Activated CD8-positive, alpha-beta memory T cell treated with anti-CD3 and anti-CD28 coated beads for 1 hour (primary cell): ENCODE results near the gene LPAR1.

Experiments
- DNase-seq, 2 donors: peaks; one replicate each; pipeline ENCODE4 v3.0.0-alpha.2; 2020; ENCODE audit warnings: low read depth in 1 of 2; ENCODE audit errors: extremely low read depth in 1 of 2

Gene LPAR1

DNA sequence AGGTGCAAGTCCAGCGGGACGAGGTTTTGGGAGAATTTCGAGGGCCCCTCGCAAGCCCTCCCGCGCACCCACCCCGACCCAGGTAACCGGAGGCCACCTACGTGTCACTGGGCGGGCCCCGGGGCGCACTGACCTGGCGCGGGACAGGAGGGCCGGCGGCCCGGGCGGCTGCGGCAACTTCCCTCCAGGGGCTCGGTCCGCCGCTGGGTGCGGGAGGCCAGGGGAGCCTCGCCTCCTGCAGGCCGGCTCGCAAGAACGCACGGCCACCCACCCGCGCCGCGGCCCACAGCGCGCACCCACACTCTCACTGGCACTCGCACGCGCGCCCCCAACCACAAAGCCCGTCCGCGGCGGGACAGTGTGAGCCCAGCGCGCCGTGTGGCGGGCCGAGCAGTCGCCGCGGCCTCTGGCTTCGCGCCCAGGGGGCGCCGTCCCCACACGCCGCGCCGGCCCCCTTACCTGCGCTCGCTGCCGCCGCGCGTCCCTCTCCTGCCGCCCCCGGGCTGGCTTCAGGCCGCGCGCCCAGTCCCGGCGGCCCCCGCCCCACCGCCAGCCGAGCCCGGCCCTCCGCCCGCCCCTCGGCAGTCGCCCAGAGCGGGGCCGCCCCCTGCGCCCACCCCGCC, 451 bp downstream of the LPAR1 start:
- no peak for DNase-seq

DNA sequence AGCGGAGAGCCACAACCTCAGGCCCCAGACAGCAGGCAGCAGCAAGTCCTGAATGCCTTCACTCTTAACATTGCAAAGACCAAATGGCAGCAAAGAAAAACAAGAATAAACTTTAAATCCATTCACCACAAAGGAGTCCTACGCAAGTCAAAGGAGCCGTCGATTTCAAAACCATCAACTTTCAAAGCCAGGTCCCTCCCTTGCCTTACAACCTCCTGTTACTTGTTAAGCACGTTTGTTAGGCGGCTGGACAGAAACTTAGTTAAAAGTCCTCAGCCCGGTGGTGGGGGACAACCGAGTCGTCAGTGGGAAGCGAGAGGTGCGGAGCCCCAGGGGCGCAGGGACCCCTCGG, 938 bp downstream of the LPAR1 start:
- no peak for DNase-seq

DNA sequence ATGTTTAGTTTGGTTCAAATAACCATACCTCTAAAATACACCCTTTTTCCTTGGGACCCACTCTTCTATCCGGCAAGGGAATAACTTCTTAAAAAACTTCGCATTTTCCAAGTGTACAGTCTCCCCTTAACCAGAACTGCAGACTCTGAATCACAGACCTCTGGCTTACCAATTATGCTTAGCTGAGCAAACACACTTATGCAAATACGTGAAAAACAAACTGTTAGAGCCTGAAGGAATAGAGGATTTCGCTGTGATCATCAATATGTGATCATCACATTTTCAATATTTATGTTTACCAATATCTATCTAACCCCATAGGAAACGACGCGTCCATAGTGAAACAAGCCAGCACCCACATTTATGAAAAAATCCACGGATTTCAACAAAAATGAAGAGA, 1.3 kb downstream of the LPAR1 start:
- DNase-seq, result no peak

DNA sequence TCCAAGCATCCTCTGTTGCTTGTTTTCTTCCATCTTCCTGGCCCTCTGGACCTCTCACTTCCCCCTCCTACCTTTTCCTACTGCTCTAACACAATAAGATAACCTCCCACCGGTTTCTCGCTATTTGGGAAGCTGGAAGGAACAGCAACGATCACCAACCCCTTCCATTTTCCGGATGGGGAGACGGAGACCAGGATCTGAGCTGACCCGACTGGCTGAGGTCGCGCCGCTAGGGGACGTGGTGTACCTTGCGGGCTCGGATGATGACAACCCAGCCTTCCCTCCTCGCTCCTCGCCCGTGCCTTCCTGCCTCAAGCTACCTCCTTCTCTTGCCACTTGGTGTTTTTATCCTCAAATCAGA, 1.9 kb downstream of the LPAR1 start:
- DNase-seq, result no peak

DNA sequence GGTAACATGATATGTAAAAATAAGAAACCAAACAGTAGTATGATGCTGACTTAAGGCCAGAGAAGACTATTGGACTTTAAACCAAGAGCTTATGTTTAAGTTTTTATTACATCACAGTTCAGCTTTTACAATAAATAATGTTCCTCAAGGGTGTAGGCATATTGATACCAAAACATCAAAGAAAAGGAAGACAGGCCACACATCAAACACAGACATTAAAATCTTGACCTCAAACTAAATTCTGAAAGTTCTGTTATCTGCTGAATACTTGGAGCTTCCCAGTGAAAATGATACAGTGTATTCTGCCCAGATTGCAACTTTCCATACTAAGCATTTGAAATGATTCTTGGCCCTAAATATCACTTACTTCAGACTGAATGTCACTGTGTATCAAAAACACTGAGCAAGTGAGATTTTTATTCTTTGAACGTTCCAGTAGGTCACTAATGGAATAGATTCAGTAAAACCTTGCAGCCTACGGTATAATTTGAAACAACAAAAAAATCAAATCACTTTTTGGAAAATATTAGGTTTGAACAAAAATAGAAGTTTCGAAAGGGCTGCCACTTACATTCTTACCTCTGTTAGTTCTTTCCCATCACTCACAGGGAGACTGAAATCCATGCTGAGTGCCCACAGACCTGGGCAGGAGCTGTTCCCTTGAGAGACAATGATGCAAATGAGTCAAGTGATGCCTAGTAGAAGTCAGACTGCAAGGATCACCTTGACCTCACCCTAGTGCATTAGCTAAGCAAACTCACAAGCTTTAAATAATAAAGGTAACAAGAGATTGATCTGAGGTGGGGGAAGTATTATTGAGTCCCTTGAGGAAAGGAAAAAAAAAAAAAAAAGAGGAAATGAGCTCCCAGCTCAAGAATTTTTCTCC, 2.5 kb downstream of the LPAR1 start:
- DNase-seq, result no peak

DNA sequence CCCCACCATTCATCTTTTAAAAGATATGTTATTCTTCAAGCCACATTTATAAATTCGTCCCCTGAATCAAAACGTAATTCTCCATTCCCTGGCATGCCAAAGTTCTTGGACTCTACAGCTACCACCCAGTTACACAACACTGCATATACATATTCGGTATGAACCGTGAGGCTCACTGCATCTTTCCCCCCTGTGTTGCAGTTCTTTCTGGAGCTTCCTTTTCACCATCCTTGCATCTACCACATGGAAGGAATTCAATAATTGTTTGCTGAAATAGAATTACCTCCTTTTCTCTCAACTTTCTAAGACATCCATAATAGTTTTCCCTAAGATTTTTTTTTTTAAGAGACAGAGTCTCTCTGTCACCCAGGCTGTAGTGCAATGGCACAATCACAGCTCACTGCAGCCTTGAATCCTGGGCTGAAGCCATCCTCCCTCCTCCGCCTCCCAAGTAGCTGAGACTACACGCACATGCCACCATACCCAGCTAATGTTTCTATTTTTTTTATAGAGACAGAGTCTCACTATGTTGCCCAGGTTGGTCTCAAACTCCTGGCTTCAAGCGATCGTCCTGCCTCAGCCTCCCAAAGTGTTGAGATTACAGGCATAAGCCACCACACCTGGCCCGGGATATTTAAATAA, 3.3 kb downstream of the LPAR1 start:
- DNase-seq, result no peak

DNA sequence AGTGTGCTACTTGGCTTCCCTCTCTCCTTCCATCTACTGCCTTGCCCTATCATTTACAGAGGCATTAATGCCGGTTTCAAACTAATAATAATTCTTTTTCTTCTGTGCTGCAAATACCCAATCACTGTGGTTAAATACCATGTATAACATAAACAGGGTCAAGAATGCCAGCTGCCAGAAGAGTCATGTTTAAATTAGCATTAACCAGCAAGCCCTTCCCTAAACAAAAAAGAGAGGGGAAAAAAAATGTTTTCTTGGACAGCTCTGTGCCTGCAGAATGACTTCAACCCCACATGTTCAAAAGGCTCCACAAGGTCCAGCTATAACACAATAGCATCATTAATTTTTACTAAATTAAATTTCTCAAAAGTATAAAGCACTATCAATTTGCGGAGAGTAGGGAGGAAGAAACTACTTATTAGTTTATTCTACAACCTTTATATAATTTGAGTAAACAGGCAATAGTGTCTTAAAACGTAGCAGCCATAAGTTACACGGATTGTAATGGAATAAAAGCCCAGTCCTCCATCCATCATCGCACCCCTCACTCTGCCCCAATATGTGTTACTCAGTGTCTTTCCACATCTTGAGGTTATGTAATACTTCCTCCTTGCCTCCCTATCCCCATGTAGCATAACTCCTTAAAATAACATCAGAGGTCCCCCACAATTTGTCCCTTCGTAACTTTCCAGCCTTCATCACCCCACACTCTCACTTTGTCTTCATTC, 3.9 kb downstream of the LPAR1 start:
- DNase-seq, result no peak

DNA sequence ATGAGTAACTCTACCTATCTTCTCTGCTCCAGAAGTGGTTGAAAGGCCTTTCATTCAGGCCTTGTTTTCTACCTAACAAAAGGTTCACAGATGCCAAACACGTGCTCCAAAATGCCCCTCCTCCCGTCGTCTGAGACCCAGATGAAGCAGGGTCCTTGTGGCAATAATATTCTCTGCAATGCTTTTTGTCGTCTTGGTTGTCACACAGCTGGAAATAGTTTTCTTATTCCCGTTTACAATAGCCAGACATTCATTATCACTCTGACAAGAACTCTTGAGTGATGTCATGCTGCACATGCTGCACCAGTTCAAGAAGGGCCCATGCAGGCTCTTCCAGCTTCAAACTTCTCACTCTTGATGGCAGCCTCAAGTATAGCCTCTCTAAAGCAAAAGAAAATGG, 7.8 kb downstream of the LPAR1 start:
- no peak for DNase-seq

DNA sequence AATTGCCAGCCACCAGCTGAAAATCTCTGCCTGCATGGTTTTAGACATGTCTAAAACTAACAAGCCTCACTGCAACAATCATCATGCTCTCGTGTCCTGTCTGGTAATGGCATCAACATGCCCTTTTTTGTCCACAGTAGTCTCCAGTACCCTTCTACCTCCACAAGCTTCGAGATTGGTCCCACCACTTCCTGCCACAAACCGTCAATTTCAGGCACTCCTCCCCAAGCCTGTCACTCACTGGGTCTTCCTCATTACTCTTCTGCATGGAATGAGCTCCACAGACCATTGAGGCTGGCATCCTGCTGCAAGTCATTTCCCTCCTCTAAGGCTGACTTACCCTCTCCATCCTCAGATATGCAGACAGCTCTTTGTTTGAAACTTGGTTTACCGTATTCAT, 9.0 kb downstream of the LPAR1 start:
- DNase-seq, result no peak

DNA sequence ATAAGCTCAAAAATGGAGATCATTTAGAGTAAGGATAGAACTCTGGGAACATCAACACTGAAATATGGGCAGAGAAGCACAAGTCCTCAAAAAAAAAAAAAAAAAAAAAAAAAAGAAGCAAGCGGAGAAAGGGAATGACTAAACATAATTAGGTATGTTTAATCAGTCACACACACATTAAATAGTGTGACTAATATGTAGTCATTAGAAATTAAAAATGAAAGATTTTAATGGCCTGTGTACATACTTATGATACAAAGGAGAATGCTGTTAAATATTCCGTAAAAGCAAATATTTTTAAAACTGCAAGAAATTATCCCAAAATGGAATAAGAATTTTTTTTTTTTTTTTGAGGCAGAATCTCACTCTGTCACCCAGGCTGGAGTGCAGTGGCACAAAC, 10.5 kb downstream of the LPAR1 start:
- DNase-seq, result no peak

DNA sequence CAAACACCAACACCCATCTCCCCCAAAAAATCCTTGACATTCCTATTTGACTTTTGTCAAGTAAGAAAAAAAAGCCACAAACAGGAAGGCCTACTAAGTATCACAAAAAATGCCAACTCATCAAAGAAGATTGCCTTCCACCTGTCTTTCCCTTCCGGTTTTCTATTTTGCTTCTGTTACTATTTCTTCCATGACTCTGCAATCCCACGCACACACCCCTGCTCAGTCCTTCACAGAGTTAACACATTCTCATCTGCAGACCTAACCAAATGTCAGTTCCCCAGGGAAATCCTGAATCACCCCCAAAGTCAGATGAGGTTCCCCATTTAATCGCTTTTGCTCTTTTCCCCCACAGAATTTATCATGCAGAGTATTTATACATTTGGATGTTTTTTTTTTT, 15.1 kb downstream of the LPAR1 start:
- DNase-seq, result no peak

DNA sequence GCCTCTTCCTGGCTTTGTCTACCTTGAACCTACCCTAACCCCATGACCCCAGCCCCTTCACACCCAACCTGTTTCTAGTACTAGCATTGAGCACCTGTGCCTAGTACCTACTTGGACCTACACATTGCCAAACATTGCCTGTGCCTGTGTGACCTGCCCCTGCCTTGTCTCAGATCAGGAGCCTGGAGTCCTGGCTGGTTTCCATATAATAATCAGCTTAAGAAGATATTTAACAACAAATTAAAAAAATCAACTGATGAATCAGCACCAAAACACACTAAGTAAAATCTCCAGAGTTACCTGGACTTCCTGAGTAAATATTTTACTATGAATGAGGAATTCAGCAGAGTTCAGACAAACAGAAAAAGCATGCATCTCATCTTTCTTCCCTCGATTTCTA, 17.7 kb downstream of the LPAR1 start:
- no peak for DNase-seq

DNA sequence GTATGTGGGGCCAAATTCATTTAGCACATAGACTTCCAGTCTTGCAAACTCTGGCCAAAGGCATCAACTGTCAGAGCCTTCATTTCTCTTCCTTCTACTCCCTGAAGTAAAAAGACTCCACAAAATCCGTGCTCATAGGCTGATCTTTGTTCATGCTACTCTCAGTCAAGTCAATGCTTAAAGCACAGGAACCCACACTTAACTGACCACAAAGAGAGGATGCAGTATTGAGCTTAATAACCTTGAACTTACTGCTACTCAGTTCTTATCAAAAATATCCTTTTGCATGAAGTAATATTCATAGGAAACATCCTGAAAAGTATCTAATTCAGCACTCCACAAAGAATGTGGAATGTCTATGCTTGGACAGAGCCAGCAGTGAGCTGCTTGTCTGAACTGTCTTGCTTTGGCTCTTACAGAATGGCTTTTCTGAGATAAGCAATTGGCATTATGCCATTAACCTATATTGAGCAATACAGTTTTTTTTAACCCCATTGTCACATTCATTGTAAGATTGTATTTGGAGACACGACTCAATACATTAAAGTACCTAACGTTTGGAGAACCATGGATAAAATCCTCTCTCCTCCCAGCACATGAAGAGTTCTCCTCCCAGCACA, 21.7 kb downstream of the LPAR1 start:
- no peak for DNase-seq

DNA sequence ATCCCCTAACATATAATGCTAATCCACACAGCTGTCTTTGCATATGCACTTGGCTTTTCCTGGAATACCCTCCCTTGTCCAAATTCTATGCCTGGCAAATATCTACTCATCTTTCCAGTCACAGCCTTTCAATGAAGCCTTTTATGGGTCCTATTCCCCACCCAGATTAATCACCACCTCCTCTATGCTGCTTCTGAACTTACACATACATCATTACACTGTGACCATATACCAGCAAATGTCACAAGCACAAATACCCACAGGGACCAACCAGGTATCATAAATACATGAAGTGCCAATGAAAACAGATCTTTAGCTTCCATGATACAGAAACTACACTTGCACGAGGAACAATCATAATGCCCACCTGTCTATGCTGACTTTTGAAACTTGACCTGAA, 22.3 kb downstream of the LPAR1 start:
- no peak for DNase-seq

DNA sequence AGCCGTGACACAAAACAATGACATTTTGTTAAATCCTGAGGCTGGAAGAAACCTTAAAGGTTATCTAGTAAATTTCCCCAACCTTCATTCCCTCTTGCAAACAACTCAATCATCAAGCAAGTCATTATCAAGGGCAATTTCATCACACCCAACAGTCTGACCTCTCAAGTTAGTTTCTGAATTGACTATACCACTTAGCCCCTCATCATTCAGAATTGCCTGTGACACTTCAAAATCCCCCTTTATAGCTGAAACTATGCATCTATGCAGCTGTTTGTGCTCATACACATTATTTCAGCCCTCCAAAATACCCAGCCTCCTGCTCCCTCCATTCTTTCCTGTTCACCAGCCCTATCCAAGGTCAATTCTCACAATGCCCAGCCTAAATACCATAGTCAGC, 24.6 kb downstream of the LPAR1 start:
- no peak for DNase-seq

DNA sequence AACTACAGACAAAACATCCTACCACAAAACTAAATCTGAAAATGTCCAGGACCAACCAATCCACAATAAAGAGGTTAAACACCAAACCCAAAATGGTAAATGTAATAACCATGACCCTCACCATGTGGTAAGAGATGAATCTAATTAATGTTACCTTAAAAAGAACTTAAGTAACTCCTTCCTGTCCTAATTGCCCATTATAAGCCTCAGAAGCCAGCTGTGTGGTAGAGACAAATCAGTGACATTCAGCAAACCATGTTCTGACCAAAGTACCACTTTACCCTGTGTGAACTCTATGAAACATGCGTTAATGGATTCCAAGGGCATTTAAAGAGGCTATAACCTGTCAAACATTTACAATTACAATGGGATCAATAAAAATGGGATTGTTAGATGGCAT, 25.0 kb downstream of the LPAR1 start:
- no peak for DNase-seq

DNA sequence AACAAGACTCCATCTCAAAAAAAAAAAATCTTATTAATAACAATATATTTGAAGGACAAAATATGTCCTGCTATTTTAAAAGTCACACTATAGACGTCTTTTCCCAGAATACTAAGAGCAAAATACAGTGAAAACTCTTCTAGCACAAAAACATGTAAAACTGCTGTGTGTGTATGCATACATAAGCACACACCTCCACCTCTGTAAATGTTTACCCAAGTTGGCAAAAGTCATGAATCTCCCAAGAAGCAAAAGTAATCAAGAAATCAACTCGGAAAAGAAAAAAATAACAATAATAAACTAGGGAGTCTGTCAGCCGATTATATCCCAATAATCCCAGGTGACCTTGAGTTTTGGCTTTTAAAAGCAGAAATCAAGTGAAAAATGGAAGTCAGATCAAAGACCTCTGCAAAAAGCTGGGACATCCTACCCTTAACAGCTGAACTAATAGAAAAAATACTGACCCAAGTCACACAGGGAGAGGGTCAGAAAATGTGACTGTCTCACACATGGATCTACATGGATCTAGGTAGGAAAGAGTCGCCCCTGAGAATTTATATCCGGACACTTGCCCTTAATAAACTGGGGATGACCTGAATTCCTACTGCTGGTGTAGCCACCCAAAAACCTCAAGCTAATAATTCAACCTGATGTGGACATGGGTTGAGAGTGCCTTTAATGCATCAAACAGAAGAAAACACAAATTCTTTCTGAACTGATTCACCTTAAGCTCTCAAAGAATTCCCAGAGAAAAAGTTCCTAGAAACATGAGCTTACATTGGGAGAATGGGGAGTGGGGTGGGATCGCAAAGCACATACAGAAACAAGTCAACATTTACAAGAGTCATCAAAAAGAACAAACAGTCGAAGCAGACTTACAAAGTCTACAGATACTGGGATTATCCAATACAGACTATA, 29.9 kb downstream of the LPAR1 start:
- DNase-seq, result no peak

DNA sequence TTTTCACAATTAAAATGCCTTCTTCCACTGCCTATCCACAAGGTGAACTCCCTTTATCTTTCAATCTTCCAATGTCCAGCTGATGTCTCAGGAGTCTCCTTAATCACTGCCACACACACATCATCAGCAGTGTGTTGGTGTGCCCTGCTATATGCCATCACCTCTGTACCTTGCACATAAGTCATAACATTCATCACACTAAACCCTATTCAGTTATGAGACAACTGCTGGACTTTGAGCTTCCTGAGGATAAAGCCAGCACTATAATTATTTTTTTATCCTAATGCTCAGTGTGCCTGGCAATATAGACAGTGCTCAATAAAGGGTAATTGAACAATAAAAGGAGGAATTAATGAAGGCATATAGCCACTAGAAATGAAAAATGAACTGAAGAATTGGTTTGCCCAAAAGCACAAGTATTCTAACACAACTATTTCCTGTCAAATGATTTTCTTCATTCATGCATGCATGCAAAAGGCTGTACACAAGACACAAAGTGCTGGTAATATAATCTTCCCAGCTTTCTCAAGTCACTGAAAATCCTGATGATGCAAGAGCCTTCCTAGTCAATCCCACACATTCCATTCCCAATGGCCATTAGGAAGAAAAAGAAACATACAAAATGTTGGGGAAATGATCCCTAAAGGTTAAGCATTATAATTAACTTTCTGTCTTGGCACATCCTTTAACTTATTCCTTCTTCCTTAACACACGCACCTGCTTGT, 32.4 kb downstream of the LPAR1 start:
- no peak for DNase-seq

DNA sequence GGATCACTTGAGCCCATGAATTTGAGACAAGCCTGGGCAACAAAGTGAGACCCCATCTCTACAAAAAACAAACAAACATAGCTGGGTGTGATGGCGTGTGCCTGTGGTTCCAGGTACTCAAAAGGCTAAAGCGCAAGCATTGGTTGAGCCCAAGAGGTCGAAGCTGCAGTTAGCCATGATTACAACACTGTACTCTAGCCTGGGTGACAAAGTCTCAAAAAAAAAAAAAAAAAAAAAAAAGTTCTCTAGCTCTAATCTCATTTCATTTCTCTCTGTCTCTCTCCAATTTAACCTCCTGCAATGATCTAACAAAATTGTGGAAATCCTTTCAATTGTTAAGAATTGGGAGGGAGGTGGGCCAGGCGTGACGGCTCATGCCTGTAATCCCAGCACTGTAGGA, 33.3 kb downstream of the LPAR1 start:
- DNase-seq, result no peak

DNA sequence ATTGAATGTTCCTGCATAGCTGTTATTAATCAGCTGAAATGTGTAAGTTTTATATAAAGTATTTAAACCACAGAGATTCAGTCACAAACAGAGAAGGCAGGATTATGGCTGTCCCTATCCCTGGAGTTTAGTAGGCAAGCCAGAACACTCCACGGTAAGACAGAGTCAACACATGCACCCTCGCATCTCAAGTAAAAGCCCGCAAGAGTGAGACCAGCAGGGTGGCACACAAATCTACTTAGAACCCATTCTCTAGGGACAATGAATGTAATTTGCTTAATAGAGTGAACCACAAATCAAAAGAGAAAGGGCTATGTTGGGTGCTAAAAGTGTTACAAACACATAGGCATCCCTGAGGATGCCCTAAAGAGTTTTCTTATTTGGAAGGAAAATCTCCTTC, 35.1 kb downstream of the LPAR1 start:
- no peak for DNase-seq
